ENCODE data around the gene PCGF2.

PCGF2 gene

GRCh38 chr17:38685491-38685890 lies 62.6 kb downstream of the PCGF2 start:
- no peak overlapping the region for H3K4me2 ChIP-seq (ENCODE audit: low read depth, low read length)
- no peaks in the 10 kb centered on the region for H3K79me2 ChIP-seq (ENCODE audit: low read length)
- H3K4me1 ChIP-seq (ENCODE audit: low read length): no peaks in the 10 kb centered on the region
- no peak for TF ChIP-seq EZH2phosphoT487 (IDR thresholded peaks at IDR 0.05; ENCODE audit: low read length)
- no peak for TF ChIP-seq CTCF (IDR thresholded peaks at IDR 0.05; ENCODE audit: low read length)
- no peak for TF ChIP-seq EZH2 (optimal IDR thresholded peaks at IDR 0.05; ENCODE audit: low read depth, low read length)
- H3K4me3 ChIP-seq (ENCODE audit: low read length): no peak overlapping the region
- H3K27me3 ChIP-seq (replicated peaks; ENCODE audit: insufficient read depth, low read length): no peaks in the 10 kb centered on the region
- no peaks in the 10 kb centered on the region for H3K9me3 ChIP-seq (replicated peaks; ENCODE audit: insufficient read depth, low read length)
- no peak for DNase-seq
- H3K9ac ChIP-seq (ENCODE audit: low read length): no peak overlapping the region
- no peaks in the 10 kb centered on the region for H3K9me2 ChIP-seq (replicated peaks; ENCODE audit: insufficient read depth, low read length)
- no peaks in the 10 kb centered on the region for H4K20me1 ChIP-seq (ENCODE audit: insufficient read depth, low read length)
- no peak overlapping the region for H3K27ac ChIP-seq (ENCODE audit: low read length)
- no peak overlapping the region for H2AFZ ChIP-seq (ENCODE audit: low read length)
- H3F3A ChIP-seq (ENCODE audit: insufficient read depth, low read length): no peaks in the 10 kb centered on the region
- H3K36me3 ChIP-seq (replicated peaks; ENCODE audit: insufficient read depth, low read length): no peaks in the 10 kb centered on the region
